Stomach (tissue), 4 donors: ENCODE measurements around the gene VWC2L.

Experiments
- EP300 ChIP-seq: sonication (generic); formaldehyde crosslinking; IDR thresholded peaks from one replicate; pipeline ENCODE4 v1.6.1; 2017; ENCODE audit warnings: antibody characterized with exemption
- TF ChIP-seq, protein P1 (sequence below), 7 experiments: fragments of 450-650 bp in 4 of 7; fragments of 200-600 bp in 3 of 7; sonication (generic) in 3 of 7; IDR thresholded peaks; one replicate each; pipeline ENCODE4 v1.5.1; 2016 to 2019; ENCODE audit warnings: antibody characterized with exemption in 7 of 7, control low read depth in 2 of 7, mild to moderate bottlenecking in 1 of 7

GRCh38 chr2:214395040-214395439 is 15.8 kb upstream of the VWC2L start:
- no peak for TF ChIP-seq EP300
- TF ChIP-seq, protein P1, sequence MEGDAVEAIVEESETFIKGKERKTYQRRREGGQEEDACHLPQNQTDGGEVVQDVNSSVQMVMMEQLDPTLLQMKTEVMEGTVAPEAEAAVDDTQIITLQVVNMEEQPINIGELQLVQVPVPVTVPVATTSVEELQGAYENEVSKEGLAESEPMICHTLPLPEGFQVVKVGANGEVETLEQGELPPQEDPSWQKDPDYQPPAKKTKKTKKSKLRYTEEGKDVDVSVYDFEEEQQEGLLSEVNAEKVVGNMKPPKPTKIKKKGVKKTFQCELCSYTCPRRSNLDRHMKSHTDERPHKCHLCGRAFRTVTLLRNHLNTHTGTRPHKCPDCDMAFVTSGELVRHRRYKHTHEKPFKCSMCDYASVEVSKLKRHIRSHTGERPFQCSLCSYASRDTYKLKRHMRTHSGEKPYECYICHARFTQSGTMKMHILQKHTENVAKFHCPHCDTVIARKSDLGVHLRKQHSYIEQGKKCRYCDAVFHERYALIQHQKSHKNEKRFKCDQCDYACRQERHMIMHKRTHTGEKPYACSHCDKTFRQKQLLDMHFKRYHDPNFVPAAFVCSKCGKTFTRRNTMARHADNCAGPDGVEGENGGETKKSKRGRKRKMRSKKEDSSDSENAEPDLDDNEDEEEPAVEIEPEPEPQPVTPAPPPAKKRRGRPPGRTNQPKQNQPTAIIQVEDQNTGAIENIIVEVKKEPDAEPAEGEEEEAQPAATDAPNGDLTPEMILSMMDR (IDR thresholded peaks at IDR 0.05), result no peak
